Measurements from ENCODE around the gene ADAM19.

DNA sequence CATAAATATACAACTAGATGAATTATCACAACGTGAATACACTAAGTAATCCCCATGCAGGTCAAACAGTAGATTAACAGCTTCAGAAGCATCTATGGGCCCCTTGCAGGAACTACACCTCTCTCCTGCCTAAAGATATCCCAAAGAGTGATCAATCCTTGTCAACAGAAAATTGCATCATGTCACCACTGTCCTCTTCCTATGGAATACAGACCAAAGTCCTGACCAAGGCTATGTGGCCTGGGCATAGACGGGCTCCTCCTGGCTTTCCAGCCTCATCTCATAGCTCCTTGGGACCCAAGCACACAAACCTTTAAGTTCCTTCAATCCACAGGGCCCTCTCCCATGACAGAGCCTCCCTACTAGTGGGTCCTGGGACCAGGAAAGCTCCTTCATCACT is 90.2 kb downstream of the ADAM19 start:
- TF ChIP-seq CTCF (IDR thresholded peaks at IDR 0.05; ENCODE audit: low read depth, low read length) (no peak), EZH2phosphoT487 (IDR thresholded peaks at IDR 0.05; ENCODE audit: low read depth) (no peak)

Data from OCI-LY3 (cell line).